ENCODE measurements around the gene PRKG1. TPM values are rescaled to one million over a fixed set of nuclear protein-coding genes. Genes with fewer than 3 reads are reported as not detected.

The PRKG1 gene
- total and polyA plus RNA-seq, 2 of the 8 experiments (the other 6 are each of a cell fraction or from before 2014, with no cell fraction given), result 4.2 to 15.2 TPM

DNA sequence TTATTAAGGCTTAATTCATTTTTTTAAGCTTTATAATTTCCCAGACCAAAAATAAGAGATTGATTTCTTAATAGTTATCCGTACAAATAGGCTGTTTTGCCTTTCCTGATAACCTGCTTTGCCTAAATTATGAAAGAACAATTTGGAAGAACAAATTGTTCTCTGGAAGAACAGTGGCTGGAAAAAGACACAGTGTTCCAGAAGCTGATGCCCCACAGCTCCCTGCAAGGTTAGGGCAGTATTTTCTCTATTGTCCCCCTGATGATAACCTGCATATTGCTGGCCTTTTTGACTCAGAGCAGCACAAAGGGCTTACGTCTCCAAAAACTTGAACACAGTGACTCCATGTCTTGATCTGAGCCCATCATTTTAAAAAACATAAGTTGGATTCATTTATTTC, 473.7 kb downstream of the PRKG1 start:
- Histone ChIP-seq H3K79me2 (ENCODE audit: control insufficient read depth in 1 of 2, insufficient read depth in 2 of 2, low read length in 2 of 2) (no peaks in the 10 kb centered on the region), H3K27me3 (replicated peaks in 1 of 4; ENCODE audit: control insufficient read depth in 3 of 4, extremely low read depth in 1 of 4, insufficient read depth in 3 of 4, low read length in 3 of 4) (no peaks in the 10 kb centered on the region), H3K14ac (ENCODE audit: insufficient read length) (no peak overlapping the region), H4K20me1 (replicated peaks in 1 of 2; ENCODE audit: control insufficient read depth in 1 of 2, insufficient read depth in 2 of 2, low read length in 2 of 2) (no peaks in the 10 kb centered on the region), H3K4me3 (ENCODE audit: extremely low read depth in 1 of 4, insufficient read depth in 2 of 4, low read depth in 3 of 4, low read length in 4 of 4) (no peak overlapping the region), H3K4me1 (replicated peaks in 1 of 4; ENCODE audit: control insufficient read depth in 3 of 4, insufficient read depth in 4 of 4, low read length in 3 of 4) (no peaks in the 10 kb centered on the region), H3K36me3 (ENCODE audit: control insufficient read depth in 2 of 4, insufficient read depth in 4 of 4, low read length in 3 of 4) (no peaks in the 10 kb centered on the region), H2AFZ (ENCODE audit: low read length) (no peak overlapping the region), H3K56ac (replicated peaks; ENCODE audit: insufficient read length, low read depth, low read length) (no peak overlapping the region), H2BK120ac (replicated peaks; ENCODE audit: low read depth, low read length) (no peak overlapping the region), H2BK15ac (ENCODE audit: low read length) (no peak overlapping the region), H3K27ac (ENCODE audit: low read depth, low read length) (no peak overlapping the region), H3K9ac (replicated peaks in 1 of 4; ENCODE audit: extremely low read depth in 1 of 4, low read depth in 3 of 4, low read length in 3 of 4) (no peak overlapping the region), H2BK12ac (ENCODE audit: low read depth, low read length) (no peak overlapping the region), H4K8ac (ENCODE audit: extremely low read depth, insufficient read depth, low read length) (no peak overlapping the region), H3K4ac (replicated peaks; ENCODE audit: insufficient read length, low read depth, low read length) (no peak overlapping the region), H2BK5ac (ENCODE audit: low read depth, low read length) (no peak overlapping the region), H3K79me1 (ENCODE audit: low read depth, low read length) (no peaks in the 10 kb centered on the region), H3K23me2 (ENCODE audit: low read depth, low read length) (no peaks in the 10 kb centered on the region), H2BK20ac (ENCODE audit: low read length) (no peak overlapping the region), H4K5ac (ENCODE audit: insufficient read length, low read depth, low read length) (no peak overlapping the region), H3K23ac (ENCODE audit: insufficient read length) (no peak overlapping the region), H3K4me2 (ENCODE audit: insufficient read depth in 1 of 2, low read depth in 2 of 2, low read length in 2 of 2) (no peak overlapping the region), H3K18ac (ENCODE audit: extremely low read depth, low read length) (no peak overlapping the region), H4K91ac (replicated peaks; ENCODE audit: insufficient read length, low read length) (no peak overlapping the region), H3K9me3 (ENCODE audit: insufficient read depth in 2 of 2, low read depth in 1 of 2, low read length in 1 of 2) (no peaks in the 10 kb centered on the region), H2AK5ac (ENCODE audit: low read depth, low read length) (no peak overlapping the region)
- ChIA-PET POLR2A (ENCODE audit: partially characterized antibody) (no interaction called here), CTCF (ENCODE audit: partially characterized antibody) (no interaction called here)
- no peak for TF ChIP-seq RAD21 (IDR thresholded peaks at IDR 0.05 in 1 of 2, conservative IDR thresholded peaks at IDR 0.05 in 1 of 2; ENCODE audit: low read depth in 2 of 2, low read length in 2 of 2)
- TF ChIP-seq POLR2A (IDR thresholded peaks at IDR 0.05; ENCODE audit: control extremely low read depth in 1 of 2, low read depth in 2 of 2, low read length in 2 of 2), result no peak
- TF ChIP-seq, protein P1, sequence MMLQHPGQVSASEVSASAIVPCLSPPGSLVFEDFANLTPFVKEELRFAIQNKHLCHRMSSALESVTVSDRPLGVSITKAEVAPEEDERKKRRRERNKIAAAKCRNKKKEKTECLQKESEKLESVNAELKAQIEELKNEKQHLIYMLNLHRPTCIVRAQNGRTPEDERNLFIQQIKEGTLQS (IDR thresholded peaks at IDR 0.05; ENCODE audit: insufficient read depth, low read depth, low read length), result no peak
- TF ChIP-seq RXRA (IDR thresholded peaks at IDR 0.05; ENCODE audit: insufficient read depth, low read depth, low read length), result no peak
- no peak for TF ChIP-seq KDM5A (IDR thresholded peaks at IDR 0.05; ENCODE audit: low read length)
- WGBS, 2 experiments (ENCODE audit: extremely low coverage in 1 of 2, insufficient coverage in 1 of 2, insufficient read length in 1 of 2, insufficient replicate concordance in 2 of 2, low coverage in 1 of 2, low lambda C conversion rate in 2 of 2, missing lambda C conversion rate in 1 of 2), result 72% methylated on average over 2 of the region's 2 CpGs; no CpG with 5 or more reads in 1 of the 2 experiments
- no peak for FAIRE-seq
- no peak for DNase-seq (ENCODE audit: low read depth in 1 of 2, low spot score in 2 of 2)

Data from H1 (cell line).